Measurements from ENCODE around the gene CPVL. TPM values are rescaled to one million over a fixed set of nuclear protein-coding genes. Genes with fewer than 3 reads are reported as not detected.

Gene CPVL
- total RNA-seq, 1 experiment from 2014 or later = 10.3 TPM

GRCh38 chr7:28956608-28957063, 189.7 kb downstream of the CPVL start:
- H3K27ac ChIP-seq (ENCODE audit: low read depth, low read length) = no peak overlapping the region

More at GRCh38 chr7:28956608-28957063, 189.7 kb downstream of the CPVL start:
- no peak overlapping the region for H2AFZ ChIP-seq (ENCODE audit: low read depth, low read length, poor library complexity, severe bottlenecking)
- no peaks in the 10 kb centered on the region for H3K4me1 ChIP-seq (ENCODE audit: control insufficient read depth in 1 of 2, insufficient read depth in 2 of 2, low read length in 2 of 2)
- H3K9me3 ChIP-seq (ENCODE audit: control insufficient read depth in 1 of 2, insufficient read depth in 1 of 2, low read depth in 1 of 2, low read length in 2 of 2) = no peaks in the 10 kb centered on the region
- H3K9ac ChIP-seq (ENCODE audit: low read length) = no peak overlapping the region
- H3K9me2 ChIP-seq (ENCODE audit: insufficient read depth) = no peaks in the 10 kb centered on the region
- BruUV-seq (replicated peaks) = no TSS peak
- no peaks in the 10 kb centered on the region for H3K36me3 ChIP-seq (ENCODE audit: control insufficient read depth in 1 of 2, insufficient read depth in 2 of 2, low read length in 2 of 2)
- no peak overlapping the region for H3K4me3 ChIP-seq (replicated peaks in 1 of 2; ENCODE audit: low read depth in 1 of 2, low read length in 2 of 2)
- ChIA-PET POLR2A (no interaction called here), RAD21 (ENCODE audit: low non-redundant PET in 1 of 2, low total read pairs in 2 of 2, uncharacterized antibody in 2 of 2, unreplicated experiment in 2 of 2) (no interaction called here), CTCF (interaction anchor here (0.7 to 1.5 kb wide), 4 partner anchors 16 to 150 kb away, joined by 3 to 7 read pairs (median 3); no protein-coding TSS in a partner anchor)
- H3K4me2 ChIP-seq (ENCODE audit: low read length) = no peak overlapping the region
- H4K20me1 ChIP-seq (ENCODE audit: insufficient read depth) = no peaks in the 10 kb centered on the region
- peak; percentile 22; the same call in 1 of the 2 replicates for ATAC-seq
- no peaks in the 10 kb centered on the region; the same call in 1 of the 2 replicates for H3K27me3 ChIP-seq (ENCODE audit: insufficient read depth, low read length)
- intact Hi-C loops (cut with micrococcal nuclease) = no loop called here
- H3K79me2 ChIP-seq (ENCODE audit: insufficient read depth, low read length) = no peaks in the 10 kb centered on the region
- TF ChIP-seq EGR1 (IDR thresholded peaks at IDR 0.05; ENCODE audit: low read depth) = no peak
- no peak for TF ChIP-seq JUND (IDR thresholded peaks at IDR 0.05)
- TF ChIP-seq CTCF (IDR thresholded peaks at IDR 0.05 in 2 of 3, conservative IDR thresholded peaks at IDR 0.05 in 1 of 3; ENCODE audit: borderline replicate concordance in 1 of 3, insufficient read depth in 1 of 3, low read depth in 2 of 3, low read length in 2 of 3) = 0 out of 6 replicates have a peak, but pooled peaks of 1 of the 3 experiments have one; percentile 19
- no peak for TF ChIP-seq POLR2AphosphoS5 (IDR thresholded peaks at IDR 0.05; ENCODE audit: low read depth, low read length)
- no peak for TF ChIP-seq TCF7L2 (IDR thresholded peaks at IDR 0.05; ENCODE audit: borderline replicate concordance, extremely low read depth, insufficient read depth, insufficient read length)
- no peak for TF ChIP-seq SIN3A (IDR thresholded peaks at IDR 0.05; ENCODE audit: low read depth)
- no peak for TF ChIP-seq MAX (IDR thresholded peaks at IDR 0.05)
- peak; percentile 17; the same call in 1 of the 2 replicates for TF ChIP-seq RAD21 (IDR thresholded peaks at IDR 0.05; ENCODE audit: low read depth)
- TF ChIP-seq ZBTB33 (IDR thresholded peaks at IDR 0.05; ENCODE audit: extremely low read depth, insufficient replicate concordance, low read length) = no peak
- TF ChIP-seq EZH2 (IDR thresholded peaks at IDR 0.05) = no peak
- TF ChIP-seq SRF (IDR thresholded peaks at IDR 0.05; ENCODE audit: low read depth) = no peak
- TF ChIP-seq FOSL1 (IDR thresholded peaks at IDR 0.05; ENCODE audit: low read depth) = no peak
- no peak for TF ChIP-seq ATF3 (IDR thresholded peaks at IDR 0.05)
- TF ChIP-seq POLR2A (IDR thresholded peaks at IDR 0.05; ENCODE audit: borderline replicate concordance, extremely low read depth, insufficient read depth, insufficient read length) = no peak
- no peak for DNase-seq (ENCODE audit: low read depth, low spot score)
